ENCODE data around the gene DDX10.

- TF ChIP-seq CTCF (IDR thresholded peaks at IDR 0.05) (no peak), POLR2A (IDR thresholded peaks at IDR 0.05) (no peak), EP300 (IDR thresholded peaks at IDR 0.05) (no peak)
Measured at GRCh38 chr11:108975026-108975425, 310.2 kb downstream of the DDX10 start.

All from ovary (tissue), 3 donors.